Head of caudate nucleus (tissue), 42 donors: Measurements from ENCODE around the gene ZCCHC7.
A peak's percentile ranks its signal among the peaks of the same experiment; 100 is the strongest.

ENCODE experiments used
- DNase-seq, 42 donors: peaks; one replicate each; pipeline versions ENCODE4 v3.0.0 to v3.0.0-alpha.2; 2020 to 2021; ENCODE audit warnings: mixed read lengths in 7 of 42
- intact Hi-C: fragments of 100-400 bp; cut with DNase I; formaldehyde crosslinking; loops from one replicate; pipeline ENCODE4 v1.15.0; 2022

The ZCCHC7 gene

GRCh38 chr9:37342895-37343294 is 222.5 kb downstream of the ZCCHC7 start:
- no peak for DNase-seq
- intact Hi-C loops: no loop called here

GRCh38 chr9:37343724-37344123 is 223.3 kb downstream of the ZCCHC7 start:
- intact Hi-C loops: no loop called here
- DNase-seq: no peak

GRCh38 chr9:37345038-37345437 is 224.7 kb downstream of the ZCCHC7 start:
- intact Hi-C loops: no loop called here
- DNase-seq: no peak

GRCh38 chr9:37348917-37349316 is 228.5 kb downstream of the ZCCHC7 start:
- intact Hi-C loops: no loop called here
- DNase-seq: no peak

DNA sequence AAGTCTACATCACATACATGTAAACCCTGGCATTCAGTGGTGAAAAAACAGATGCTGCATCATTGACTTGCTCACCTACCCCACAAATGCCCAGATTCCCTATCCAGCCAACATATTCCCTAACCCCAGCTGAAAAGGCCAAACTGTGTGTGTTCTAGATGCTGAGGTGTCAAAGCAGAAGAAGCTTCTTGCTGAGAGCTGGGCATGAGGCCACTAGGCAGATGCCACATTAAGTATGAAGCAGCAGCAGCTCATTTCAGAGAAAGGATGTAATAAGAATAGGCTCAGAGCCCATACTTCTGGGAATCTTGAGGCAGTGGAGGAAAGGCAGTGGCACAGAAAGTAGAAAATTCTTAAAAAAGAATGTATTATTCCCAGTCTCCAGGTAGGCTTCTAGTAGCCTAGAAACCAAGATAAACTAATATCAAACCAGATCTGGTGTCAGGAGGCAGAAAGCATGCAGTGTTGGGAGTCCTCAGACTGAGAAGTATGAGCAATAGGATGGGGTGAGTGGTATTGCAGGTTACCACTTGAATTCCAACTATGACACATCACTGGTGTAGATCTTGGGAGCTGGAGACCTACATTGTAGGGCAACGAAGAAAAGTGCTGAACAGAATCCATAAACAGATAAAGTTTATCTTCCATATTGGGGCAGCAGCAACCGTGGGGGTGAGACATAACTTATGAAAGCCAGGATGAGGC is 230.3 kb downstream of the ZCCHC7 start:
- DNase-seq: no peak
- intact Hi-C loops: no loop called here

GRCh38 chr9:37353791-37354190 is 233.4 kb downstream of the ZCCHC7 start:
- intact Hi-C loops: no loop called here
- DNase-seq: no peak

DNA sequence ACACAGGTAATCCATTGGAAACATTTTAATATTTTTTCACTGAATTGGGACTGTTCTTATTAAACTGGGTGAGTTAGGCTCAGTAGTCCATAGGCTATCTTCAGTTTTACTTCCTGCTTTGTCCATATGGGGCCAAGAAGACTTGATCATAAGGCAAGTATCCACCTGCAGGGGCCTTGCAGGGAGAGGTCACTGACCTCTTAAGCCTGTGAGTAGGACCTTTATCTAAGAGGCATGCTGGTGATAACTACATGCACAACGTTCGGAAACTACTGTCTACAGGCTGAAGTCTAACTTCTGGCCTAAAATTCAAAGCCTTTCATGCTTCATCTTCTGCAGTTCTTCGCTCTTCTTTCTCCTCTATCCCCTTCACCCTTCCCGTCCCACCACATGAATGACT is 242.1 kb downstream of the ZCCHC7 start:
- no peak for DNase-seq
- intact Hi-C loops: no loop called here

GRCh38 chr9:37363124-37363523 is 242.8 kb downstream of the ZCCHC7 start:
- DNase-seq: no peak
- intact Hi-C loops: no loop called here

DNA sequence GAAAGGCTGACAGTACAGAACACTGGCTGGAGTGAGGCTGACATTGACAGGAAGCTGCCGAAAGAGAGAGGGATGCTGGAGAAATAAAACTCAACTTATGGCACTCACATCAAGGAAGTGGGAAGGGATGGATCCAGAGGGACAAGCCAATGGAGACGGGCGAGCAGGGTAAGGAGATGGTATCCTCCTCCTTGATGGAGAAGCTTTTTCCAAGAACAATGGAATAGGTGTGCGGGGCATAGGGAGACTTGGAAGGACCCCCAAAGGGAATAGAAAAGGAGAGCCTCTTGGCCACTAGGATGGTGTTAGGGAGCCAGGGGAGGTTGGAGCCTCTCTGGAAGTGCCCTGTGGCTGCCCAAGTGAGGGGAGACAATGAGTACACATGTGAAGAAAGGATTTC is 243.8 kb downstream of the ZCCHC7 start:
- DNase-seq: no peak
- intact Hi-C loops: no loop called here

DNA sequence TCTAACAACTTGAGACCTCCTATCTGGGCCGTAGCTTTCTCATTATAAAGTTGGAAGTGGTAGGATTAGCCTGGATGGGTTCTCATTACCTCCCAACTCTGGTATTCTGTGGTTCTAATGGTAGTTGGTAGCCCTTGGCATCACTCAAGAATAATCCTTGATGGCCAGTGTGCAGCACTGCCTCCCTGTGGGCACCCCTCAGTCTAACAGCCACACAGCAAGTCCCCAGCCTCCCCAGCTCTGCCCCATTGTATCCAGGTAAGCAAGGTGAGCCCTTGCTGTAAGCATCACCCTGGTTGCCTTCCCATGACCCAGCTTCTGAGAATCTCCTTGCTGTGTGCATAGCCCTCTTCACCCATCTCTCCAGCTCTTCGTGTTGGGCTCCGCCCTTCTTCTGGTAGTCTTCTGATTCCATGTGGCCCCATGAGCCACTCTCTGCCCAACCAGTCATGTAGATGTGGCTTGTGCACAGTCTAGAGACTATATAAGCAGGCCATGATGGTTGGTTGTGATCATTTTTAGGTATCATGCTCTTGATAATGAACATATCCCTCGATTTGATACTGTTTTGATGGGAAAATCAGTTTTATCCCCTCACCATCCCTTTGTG is 244.5 kb downstream of the ZCCHC7 start:
- DNase-seq: no peak
- intact Hi-C loops: no loop called here

DNA sequence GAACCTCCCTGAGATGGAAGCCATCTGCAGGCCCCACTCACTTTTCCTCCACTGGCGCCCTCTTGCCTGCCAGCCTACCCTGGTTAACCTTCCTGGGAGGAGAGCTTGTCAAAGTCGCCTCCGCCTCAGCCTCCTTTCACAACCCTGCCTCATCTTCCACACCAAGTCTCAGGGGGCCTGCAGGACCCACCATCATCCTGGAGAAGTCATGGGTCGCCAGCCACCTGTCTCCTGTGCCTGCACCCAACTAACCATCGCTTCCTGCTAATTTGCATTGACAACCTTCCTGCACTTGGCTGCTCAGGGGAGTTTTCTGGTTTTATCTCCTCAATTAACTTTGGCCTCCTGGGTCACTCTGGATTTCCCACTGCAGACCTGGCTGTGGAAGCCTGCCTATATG is 249.3 kb downstream of the ZCCHC7 start:
- no peak for DNase-seq
- intact Hi-C loops: no loop called here

DNA sequence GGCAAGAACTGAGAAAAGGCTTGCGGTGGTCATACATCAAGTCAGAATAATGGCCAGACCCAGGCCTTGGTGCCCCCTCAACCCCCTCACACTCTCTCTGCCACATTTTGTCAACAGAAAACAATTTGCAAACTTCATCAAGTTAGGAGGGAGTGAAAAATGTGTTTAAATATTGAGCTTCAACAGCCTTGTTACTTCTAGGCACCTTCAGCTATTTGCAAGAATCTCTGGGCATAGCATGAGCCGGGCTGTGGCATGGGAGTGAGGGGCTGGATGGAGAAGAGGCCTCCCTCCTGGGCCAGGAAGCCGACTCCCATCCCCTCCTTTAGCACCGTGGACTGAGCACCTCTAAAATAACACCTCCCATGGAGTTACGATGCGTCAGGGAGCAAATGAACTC is 249.9 kb downstream of the ZCCHC7 start:
- DNase-seq: no peak
- intact Hi-C loops: no loop called here

DNA sequence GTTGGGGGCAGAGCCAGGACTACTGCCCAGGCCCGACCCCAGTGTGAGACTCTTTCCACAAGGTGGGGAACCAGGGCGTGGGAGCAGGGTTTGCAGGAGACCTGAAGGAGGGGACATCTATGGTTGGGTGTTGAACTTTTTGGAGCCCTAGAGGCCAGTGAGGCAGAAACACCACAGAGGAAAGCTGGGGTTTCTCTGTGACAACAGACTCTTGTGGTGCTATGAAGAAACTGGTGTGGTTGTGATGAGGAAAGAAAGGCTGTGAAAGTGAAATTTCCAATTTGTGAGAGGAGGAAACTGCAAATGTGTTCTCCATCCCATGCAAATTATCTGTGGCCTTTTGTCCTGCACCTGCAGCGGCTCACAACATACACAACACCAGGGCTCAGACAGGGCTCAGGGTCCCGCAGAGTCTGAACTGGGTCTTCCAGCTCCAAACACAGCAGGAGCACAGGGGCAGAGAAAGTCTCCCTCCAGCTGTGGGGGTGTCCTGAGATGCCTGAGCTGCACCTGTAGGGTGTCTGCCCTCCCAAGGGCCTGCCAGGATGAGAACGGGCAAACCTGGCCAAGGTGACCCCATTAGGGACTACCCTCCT is 250.7 kb downstream of the ZCCHC7 start:
- intact Hi-C loops: no loop called here
- DNase-seq: no peak

DNA sequence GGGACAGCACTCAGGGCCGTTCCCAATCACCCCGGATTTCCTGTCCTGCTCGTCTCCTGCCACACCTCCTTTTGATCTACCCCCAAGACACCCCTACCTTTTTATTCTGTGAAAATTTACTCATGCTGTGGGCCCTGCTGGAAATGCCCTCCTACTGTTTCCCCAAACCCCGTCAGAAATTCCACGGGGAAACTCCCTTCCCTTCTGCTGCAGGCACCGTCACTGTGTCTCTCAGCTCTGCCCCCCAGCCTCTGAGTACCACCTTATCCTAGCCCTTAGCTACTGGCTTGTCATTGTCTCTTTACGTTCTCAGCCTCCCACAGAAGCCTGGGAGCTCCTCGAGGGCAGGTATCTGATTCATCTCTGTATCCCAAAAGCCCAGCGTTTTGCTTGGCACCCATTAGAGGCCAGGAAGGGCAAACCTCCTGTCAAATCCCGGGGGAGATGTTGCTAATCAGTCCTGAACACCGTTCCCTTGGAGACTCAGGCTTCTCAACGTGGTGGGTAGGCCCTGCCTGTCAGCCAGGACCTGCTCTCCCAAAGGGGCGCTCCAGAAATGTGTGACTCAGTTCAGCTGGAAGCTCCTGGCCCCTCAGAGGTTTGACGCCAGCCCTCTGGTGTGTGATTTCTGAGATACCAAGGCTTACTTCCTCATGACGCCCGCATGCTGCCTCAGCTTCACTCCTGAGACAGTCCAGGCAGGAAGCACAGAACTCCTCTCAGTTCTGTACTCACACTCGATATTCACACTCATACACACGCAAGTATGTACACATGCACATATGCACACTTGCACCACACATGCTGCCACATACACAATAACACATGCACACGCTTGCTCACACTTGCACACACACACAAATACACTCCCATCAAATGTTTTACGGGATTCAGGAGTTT is 251.4 kb downstream of the ZCCHC7 start:
- intact Hi-C loops: no loop called here
- no peak for DNase-seq

- no peak for DNase-seq
- intact Hi-C loops: no loop called here
Observed at GRCh38 chr9:37372839-37373238, 252.5 kb downstream of the ZCCHC7 start.

- DNase-seq: no peak
- intact Hi-C loops: no loop called here
Observed at GRCh38 chr9:37373621-37374020, 253.2 kb downstream of the ZCCHC7 start.

GRCh38 chr9:37374892-37375291 is 254.5 kb downstream of the ZCCHC7 start:
- peak in 1 of 42 donors; percentile 16 for DNase-seq
- intact Hi-C loops: no loop called here

DNA sequence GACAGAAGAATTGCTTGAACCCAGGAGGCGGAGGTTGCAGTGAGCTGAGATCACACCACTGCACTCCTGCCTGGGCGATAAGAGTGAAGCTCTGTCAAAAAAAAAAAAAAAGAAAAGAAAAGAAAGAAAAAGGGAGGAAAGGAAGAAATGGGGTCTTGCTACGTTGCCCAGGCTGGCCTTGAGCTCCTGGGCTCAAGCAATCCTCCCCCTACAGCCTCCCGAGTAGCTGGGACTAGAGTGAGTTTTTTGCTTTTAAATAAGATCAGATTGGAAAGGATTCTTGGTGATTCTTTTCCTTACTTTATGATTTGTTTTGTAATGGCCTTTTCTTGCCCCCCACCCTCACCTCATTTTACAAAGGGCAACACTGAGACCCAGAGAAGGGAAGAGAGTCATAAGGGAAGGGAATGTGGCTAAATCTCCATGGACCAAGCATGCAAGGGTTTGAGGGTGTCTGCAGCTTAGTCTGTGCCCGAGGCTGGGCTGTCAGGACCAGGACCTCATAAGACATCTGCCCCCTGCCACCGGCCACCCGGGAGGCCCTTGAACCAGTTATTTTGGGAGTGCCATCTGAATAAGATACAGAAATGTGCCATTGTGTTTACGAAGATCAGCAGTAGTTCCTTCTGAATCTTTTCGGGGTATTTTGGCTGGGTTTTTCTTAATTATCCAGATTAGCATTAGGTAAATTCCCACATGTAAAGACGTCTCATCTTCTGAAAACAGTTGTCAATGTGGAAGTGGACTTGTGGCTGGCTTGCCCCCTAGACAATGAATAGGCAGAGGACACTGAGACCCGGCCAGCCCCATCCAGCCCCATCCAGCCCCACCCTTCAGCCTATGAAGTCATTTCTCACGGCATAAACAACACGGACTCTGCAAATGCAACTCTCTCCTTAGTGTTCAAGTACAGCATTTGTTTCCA is 257.6 kb downstream of the ZCCHC7 start:
- intact Hi-C loops: no loop called here

GRCh38 chr9:37378613-37379004 is 258.2 kb downstream of the ZCCHC7 start:
- intact Hi-C loops: no loop called here
- no peak for DNase-seq

More for the DNA sequence above, 257.6 kb downstream of the ZCCHC7 start:
- DNase-seq: no peak
